ENCODE results near the gene ADAP2. TPM values are rescaled to one million over a fixed set of nuclear protein-coding genes. Genes with fewer than 3 reads are reported as not detected.
"Not testable (repeated sequence)": the region's sequence is repeated elsewhere in the genome, so short reads cannot be mapped to it uniquely, and the experiment has no call there.

The ADAP2 gene
- total RNA-seq, 1 donor from 2014 or later: 12.5 TPM

DNA sequence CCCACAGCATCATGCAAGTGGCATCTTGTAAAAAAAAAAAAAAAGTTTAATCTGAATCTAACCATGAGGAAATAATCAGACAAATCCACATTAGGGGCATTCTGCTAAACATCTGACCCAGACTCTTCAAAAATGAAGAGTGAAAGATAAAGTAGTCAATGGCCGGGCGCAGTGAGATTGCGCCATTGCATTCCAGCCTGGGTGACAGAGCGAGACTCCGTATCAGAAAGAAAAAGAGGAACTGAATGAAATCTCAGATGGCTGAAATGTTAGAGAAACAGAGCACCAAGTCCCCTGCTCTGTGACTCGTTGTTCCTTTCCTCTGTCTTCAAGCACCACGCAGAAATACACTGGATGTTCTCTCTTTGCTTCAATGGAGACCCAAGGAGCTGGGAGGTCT is 36.4 kb downstream of the ADAP2 start:
- intact Hi-C loops (cut with DNase I): no loop called here
- Histone ChIP-seq H3K36me3 (no peaks in the 10 kb centered on the region), H3K9me3 (no peaks in the 10 kb centered on the region), H3K4me3 (no peak overlapping the region), H3K4me1 (no peaks in the 10 kb centered on the region), H3K27ac (no peak overlapping the region), H3K27me3 (no peaks in the 10 kb centered on the region)
- no peak for TF ChIP-seq CTCF (IDR thresholded peaks at IDR 0.05)
- DNase-seq (ENCODE audit: low spot score in 2 of 2): peak in 1 of 2 donors; percentile 59

DNA sequence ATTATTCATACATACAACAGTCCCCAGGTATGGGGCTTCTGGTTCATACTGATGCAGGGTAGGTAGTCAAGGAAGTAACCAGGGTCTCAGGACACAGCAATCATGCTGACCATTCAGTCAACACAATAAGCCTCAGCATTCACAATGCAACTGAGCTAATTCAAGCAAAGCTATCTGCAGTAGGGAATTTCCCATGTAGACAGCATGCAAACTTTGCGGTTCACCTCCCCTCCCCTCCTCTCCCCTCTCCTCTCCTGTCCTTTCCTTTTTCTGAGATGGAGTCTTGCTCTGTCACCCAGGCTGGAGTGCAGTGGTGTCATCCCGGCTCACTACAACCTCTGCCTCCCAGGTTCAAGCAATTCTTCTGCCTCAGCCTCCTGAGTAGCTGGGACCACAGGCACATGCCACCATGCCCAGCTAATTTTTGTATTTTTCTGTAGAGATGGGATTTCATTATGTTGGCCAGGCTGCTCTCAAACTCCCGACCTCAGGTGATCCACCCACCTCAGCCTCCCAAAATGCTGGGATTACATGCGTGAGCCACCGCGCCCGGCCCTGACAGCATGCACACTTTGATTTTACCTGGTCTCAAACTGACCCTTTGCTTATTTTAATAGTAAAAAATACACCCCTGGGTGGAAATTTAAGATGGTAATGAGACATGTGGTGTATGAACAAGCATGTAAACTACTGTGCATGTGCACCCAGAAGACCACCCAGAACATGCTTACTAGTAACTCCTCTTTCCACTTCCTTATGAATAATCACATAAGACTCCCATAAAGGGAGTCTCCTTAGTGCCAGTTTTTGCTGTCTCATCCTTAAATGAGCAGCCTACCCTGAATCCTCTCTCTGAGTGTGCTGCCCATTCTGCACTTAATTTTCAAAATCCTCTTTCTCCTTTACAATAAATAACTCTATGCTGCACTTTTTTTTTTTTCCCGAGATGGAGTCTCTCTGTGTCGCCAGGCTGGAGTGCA is 39.8 kb downstream of the ADAP2 start:
- Histone ChIP-seq H3K4me1 (no peaks in the 10 kb centered on the region), H3K27ac (no peak overlapping the region), H3K27me3 (no peaks in the 10 kb centered on the region), H3K9me3 (no peaks in the 10 kb centered on the region), H3K4me3 (no peak overlapping the region), H3K36me3 (no peaks in the 10 kb centered on the region)
- TF ChIP-seq CTCF (IDR thresholded peaks at IDR 0.05): no peak
- intact Hi-C loops (cut with DNase I): no loop called here
- peak in 1 of 2 donors; percentile 56 for DNase-seq (ENCODE audit: low spot score in 2 of 2)

GRCh38 chr17:30964312-30964711 is 42.6 kb downstream of the ADAP2 start:
- H3K27me3 ChIP-seq; intact Hi-C loops (cut with DNase I); H3K4me1 ChIP-seq; H3K9me3 ChIP-seq; H3K36me3 ChIP-seq; H3K27ac ChIP-seq; H3K4me3 ChIP-seq: not testable (repeated sequence)
- DNase-seq (ENCODE audit: low spot score in 2 of 2): peak in 1 of 2 donors; percentile 43

DNA sequence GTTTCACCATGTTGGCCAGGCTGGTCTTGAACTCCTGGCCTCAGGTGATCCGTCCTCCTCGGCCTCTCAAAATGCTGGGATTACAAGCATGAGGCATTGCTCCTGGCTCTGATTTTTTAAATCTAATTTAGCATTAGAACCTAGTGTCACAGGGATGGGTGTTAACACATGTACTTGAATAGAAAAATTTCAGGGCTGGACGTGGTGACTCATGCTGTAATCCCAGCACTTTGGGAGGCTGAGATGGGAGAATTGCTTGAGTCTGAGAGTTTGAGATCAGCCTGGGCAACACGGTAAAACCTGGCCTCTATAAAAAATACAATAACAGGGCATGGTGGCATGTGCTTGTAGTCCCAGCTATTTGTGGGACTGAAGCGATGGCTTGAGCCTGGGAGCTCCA is 43.1 kb downstream of the ADAP2 start:
- Histone ChIP-seq H3K27me3 (no peaks in the 10 kb centered on the region), H3K36me3 (no peaks in the 10 kb centered on the region), H3K9me3 (no peaks in the 10 kb centered on the region), H3K4me3 (no peak overlapping the region), H3K4me1 (no peaks in the 10 kb centered on the region), H3K27ac (no peak overlapping the region)
- intact Hi-C loops (cut with DNase I): no loop called here
- no peak for TF ChIP-seq CTCF (IDR thresholded peaks at IDR 0.05)
- DNase-seq (ENCODE audit: low spot score in 2 of 2): peak in 1 of 2 donors; percentile 27

DNA sequence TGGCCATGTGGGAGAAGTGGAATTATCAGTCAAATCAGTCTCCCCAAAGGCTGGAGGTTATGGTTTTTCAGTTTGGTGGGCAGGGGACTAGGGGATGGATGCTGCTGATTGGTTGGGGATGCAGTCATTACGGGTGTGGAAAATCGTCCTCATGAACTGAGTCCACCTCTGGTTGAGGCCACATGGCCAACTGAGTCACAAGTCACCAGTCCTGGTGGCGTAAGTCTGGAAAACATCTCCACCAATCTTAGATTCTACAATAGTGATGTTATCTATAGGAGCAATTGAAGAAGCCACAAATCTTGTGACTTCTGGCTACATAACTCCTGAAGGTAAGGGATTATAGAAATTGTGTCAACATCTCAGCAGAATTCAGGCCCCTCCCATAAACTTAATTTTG is 43.9 kb downstream of the ADAP2 start:
- no peaks in the 10 kb centered on the region for H3K27me3 ChIP-seq
- H3K9me3 ChIP-seq: no peaks in the 10 kb centered on the region
- DNase-seq (ENCODE audit: low spot score in 2 of 2): peak in 1 of 2 donors; percentile 4
- no peak overlapping the region for H3K4me3 ChIP-seq
- no peak for TF ChIP-seq CTCF (IDR thresholded peaks at IDR 0.05)
- no peaks in the 10 kb centered on the region for H3K4me1 ChIP-seq
- H3K36me3 ChIP-seq: no peaks in the 10 kb centered on the region
- intact Hi-C loops (cut with DNase I): no loop called here
- H3K27ac ChIP-seq: no peak overlapping the region

DNA sequence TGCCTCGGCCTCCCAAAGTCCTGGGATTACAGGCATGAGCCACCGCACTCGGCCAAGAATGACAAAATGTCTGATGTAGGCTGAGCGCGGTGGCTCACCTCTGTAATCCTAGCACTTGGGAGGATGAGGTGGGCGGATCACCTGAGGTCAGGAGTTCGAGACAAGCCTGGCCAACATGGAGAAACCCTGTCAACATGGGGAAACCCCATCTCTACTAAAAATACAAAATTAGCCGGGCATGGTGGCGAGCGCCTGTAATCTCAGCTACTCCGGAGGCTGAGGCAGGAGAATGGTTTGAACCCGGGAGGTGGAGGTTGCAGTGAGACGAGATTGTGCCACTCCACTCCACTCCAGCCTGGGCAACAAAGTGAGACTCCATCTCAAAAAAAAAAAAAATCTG is 46.2 kb downstream of the ADAP2 start:
- intact Hi-C loops (cut with DNase I); H3K36me3 ChIP-seq; H3K27ac ChIP-seq; H3K27me3 ChIP-seq; H3K9me3 ChIP-seq; H3K4me3 ChIP-seq; H3K4me1 ChIP-seq: not testable (repeated sequence)
- peak in 1 of 2 donors; percentile 30 for DNase-seq (ENCODE audit: low spot score in 2 of 2)
